ENCODE results near the gene SLC37A1. TPM values are rescaled to one million over a fixed set of nuclear protein-coding genes. Genes with fewer than 3 reads are reported as not detected.

The SLC37A1 gene
- total and polyA plus RNA-seq, 9 of the 15 experiments (the other 6 are each of a cell fraction or from before 2014, with no cell fraction given), result 0.06 to 3.4 (median 0.40) TPM

- TF ChIP-seq HIVEP1 (CRISPR knock-in tag; IDR thresholded peaks at IDR 0.05) (no peak), KLF13 (tag; IDR thresholded peaks at IDR 0.05; ENCODE audit: borderline replicate concordance, low read depth) (no peak)
Measured at GRCh38 chr21:42607525-42608102, 94.0 kb downstream of the SLC37A1 start (continued).

- Histone ChIP-seq H3K9ac (ENCODE audit: insufficient read depth in 1 of 2, low read depth in 2 of 2, low read length in 2 of 2) (no peak overlapping the region), H2AFZ (ENCODE audit: low read depth, low read length) (no peak overlapping the region), H3K4me3 (no peak overlapping the region), H3K4me1 (replicated peaks in 1 of 2; ENCODE audit: control insufficient read depth in 2 of 2, insufficient read depth in 2 of 2, low read length in 2 of 2) (no peaks in the 10 kb centered on the region), H3K4me2 (ENCODE audit: insufficient read depth, low read length) (no peak overlapping the region), H3K27me3 (ENCODE audit: control insufficient read depth in 2 of 2, insufficient read depth in 2 of 2, low read length in 2 of 2) (peaks cover 15 to 18% of the 10 kb centered on the region in 2 experiments; a peak in 4 of 5 replicates), H3K36me3 (ENCODE audit: control insufficient read depth, insufficient read depth, low read length) (no peaks in the 10 kb centered on the region), H3K79me2 (ENCODE audit: control insufficient read depth, insufficient read depth, low read length) (no peaks in the 10 kb centered on the region), H3K9me1 (ENCODE audit: control insufficient read depth, insufficient read depth, low read length) (no peaks in the 10 kb centered on the region), H3K9me3 (replicated peaks; ENCODE audit: control insufficient read depth, insufficient read depth, low read depth, low read length) (peaks cover 4% of the 10 kb centered on the region; the same call in 1 of the 2 replicates), H3K27ac (ENCODE audit: extremely low read depth, low read depth, low read length) (no peak overlapping the region), H4K20me1 (replicated peaks; ENCODE audit: control insufficient read depth, insufficient read depth, low read length) (no peaks in the 10 kb centered on the region)
- ATAC-seq, result no peak
- 0% methylated on average over 3 of the region's 4 CpGs for WGBS (ENCODE audit: insufficient coverage, low coverage, missing lambda C conversion rate)
- ChIA-PET POLR2A (interaction anchor here (0.6 kb wide), 1 partner anchor 10 kb away, joined by 3 read pairs; no protein-coding TSS in a partner anchor), CTCF (ENCODE audit: low intra/inter-chr PET ratio) (no interaction called here)
- FAIRE-seq, result no peak
- no peak for TF ChIP-seq PRMT5 (CRISPR knock-in tag; IDR thresholded peaks at IDR 0.05)
- no peak for TF ChIP-seq SRSF1 (IDR thresholded peaks at IDR 0.05; ENCODE audit: low read depth, low read length)
- no peak for TF ChIP-seq GATAD2A (IDR thresholded peaks at IDR 0.05)
- no peak for TF ChIP-seq E2F5 (CRISPR knock-in tag; IDR thresholded peaks at IDR 0.05)
- DNase-seq (ENCODE audit: extremely low read depth in 1 of 4, low spot score in 3 of 4), result no peak
- in situ Hi-C loops (cut with MboI) (no loop called here), intact Hi-C loops (cut with micrococcal nuclease) (no loop called here)
- BruUV-seq (replicated peaks), result no TSS peak
Measured at GRCh38 chr21:42608446-42608845, 94.8 kb downstream of the SLC37A1 start.

Measured in K562 (cell line).